Stimulated activated CD8-positive, alpha-beta memory T cell treated with anti-CD3 and anti-CD28 coated beads, Interleukin-15, amount 100 ng/mL, for 24 hours (primary cell): ENCODE measurements around the gene DNAH8.
"Not testable (repeated sequence)": the region's sequence is repeated elsewhere in the genome, so short reads cannot be mapped to it uniquely, and the experiment has no call there.

Source experiments
- DNase-seq: peaks from one replicate; pipeline ENCODE4 v3.0.0-alpha.2; 2020; ENCODE audit warnings: low read depth

DNAH8 gene

DNA sequence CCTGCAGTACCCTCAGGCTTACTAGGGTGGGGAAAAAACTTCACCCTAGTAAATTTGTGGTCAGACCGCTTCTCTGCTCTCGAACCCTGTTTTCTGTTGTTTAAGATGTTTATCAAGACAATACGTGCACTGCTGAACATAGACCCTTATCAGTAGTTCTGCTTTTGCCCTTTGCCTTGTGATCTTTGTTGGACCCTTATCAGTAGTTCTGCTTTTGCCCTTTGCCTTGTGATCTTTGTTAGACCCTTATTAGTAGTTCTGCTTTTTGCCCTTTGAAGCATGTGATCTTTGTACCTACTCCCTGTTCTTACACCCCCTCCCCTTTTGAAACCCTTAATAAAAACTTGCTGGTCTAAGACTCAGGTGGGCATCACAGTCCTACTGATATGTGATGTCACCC, 15.4 kb upstream of the DNAH8 start:
- DNase-seq = not testable (repeated sequence)

DNA sequence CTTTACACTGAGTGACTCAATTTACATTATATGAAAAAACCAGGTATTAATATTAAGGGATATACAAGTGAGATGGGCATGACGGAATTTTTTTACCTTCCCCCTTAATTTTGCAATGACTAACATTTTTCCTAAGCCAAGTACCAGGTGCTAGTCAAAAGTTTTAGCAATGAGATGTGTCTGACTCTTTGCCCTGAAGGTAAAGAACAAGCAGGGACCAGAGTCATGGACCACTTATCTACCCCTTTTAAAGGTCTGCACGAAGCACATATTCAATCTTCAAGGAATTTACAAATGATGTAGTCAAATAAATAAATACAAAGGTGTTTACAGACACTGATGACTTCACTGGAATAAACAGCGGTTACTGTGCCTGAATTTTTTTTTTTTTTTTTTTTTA, 13.6 kb upstream of the DNAH8 start:
- DNase-seq = no peak

DNA sequence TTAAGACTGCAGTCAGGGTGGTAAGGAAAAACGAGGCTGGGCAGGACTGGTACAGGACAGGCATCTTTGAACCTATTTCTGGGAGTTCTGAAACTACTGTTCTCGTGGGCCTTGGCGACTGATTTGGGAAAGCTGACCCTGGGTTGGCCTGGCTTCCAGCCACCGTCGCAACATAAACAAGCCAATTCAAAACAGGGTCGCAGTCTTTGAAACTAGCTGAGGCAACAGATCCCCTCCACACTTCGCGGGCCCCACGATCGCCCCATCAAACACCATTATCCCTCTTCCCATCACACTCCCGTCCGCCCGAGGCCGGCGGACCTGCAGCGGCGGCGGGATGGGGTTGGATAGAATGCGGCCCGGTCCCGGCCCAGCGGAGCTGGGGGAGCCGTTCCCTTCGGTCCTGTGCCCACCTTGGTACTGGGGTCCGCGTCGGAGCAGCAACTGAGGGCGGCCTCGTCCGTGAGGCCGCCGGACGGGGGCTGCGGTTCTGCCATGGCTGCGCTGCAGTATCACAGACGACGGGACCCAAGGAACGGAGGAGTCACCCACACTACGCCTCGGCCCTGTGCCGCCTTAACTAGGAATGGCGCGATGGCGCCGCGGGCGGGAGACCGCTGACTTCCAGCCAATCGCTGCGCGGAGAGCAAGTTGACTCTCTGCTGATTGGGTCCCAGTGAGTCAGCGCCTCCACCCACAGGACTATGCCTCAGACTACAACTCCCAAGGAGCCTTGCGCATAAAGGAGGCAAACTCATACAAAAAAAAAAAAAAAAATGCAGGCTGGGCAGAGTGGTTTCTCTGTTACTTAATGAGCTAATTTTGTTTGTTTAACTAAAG, 12.3 kb upstream of the DNAH8 start, which contains the start of gene GLO1:
Gene GLO1, minus strand, starts transcription at position 588 of the 840 bp plus-strand sequence. Its CDS starts 91 bp downstream, at position 497.
- peak; percentile 80 for DNase-seq

DNA sequence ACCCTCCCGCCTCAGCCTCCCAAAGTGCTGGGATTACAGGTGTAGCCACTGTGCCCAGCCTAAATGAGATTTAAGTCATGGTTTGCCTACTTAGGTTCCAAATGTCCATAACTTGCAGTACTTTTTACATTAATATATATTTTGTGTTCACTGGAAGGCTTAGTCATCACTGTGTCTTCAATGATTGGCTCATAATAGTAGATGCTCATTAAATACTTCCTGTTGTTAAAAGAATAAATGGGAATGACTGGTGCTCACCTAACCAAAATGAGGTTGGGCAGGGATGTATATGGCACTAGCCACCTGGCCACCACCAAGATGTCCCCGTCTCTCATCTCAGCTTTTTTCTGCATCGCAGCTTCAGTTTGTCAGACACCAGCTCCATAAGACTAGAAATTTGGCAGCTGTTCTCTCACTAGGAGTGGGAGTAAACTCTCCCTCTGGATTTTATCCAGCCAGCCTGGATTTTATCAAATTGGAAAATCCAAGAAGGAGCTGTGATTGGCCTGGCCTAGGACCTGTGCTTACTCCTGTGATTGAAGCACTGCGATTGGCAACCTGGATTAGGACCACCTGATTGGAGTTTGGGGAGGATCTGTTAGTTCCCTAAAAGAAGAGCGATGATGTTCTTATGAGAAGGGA, 11.0 kb upstream of the DNAH8 start:
- DNase-seq = no peak

DNA sequence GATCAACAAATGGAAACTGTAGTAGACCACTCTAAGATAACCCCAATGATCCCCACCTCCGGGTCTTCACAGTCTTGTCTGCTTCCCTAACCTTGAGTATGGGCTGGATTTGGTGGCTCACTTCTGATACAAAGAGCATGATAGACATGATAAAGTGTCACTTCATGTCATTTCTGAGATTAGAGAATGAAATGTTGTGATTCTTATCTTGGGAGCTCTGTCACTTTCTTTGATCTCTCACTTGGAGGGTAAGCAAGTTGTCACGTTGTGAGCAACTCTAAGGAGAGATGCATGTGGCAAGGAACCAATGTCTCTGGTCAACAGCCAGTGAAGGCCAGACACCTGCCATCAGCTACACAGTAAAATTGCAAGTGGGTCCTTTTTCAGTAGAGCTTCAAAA, 9.2 kb upstream of the DNAH8 start:
- no peak for DNase-seq

DNA sequence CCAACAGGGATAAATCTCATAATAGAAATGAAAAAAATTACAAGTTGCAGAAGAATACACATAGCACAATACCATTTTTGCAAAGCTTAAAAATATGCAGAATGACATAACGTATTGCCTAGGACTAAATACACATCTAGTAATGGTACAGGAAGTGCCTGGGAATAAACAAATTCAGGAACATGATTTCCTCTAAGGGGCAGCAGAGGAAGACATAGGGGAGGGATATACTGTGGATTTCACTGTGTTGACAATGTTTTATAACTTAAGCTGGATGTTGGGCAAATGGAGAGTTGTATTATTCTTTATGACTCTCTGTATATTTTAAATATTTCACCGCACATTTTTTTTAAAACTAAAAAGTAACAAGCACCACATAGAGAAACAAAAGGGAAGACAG, 6.6 kb upstream of the DNAH8 start:
- no peak for DNase-seq

DNA sequence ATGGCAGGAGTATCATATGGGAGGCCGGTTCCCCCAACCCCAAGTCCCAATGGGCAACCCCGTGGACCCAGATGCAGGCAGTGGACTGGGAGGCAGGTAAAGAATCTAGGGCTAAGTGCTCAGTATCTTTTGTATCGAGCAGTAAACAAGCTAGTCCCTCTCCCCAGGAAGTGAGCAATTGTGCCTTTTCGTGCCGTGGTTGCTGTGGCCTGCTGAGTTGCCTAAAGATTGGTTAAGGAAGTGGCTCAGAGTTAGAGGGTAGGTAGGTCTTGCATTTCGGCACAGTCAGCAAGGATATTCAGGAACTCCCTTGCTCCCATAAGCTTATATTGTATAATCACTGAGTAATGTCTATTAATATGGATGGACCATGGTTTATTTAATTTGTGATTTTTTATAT, 1.3 kb upstream of the DNAH8 start:
- no peak for DNase-seq

DNA sequence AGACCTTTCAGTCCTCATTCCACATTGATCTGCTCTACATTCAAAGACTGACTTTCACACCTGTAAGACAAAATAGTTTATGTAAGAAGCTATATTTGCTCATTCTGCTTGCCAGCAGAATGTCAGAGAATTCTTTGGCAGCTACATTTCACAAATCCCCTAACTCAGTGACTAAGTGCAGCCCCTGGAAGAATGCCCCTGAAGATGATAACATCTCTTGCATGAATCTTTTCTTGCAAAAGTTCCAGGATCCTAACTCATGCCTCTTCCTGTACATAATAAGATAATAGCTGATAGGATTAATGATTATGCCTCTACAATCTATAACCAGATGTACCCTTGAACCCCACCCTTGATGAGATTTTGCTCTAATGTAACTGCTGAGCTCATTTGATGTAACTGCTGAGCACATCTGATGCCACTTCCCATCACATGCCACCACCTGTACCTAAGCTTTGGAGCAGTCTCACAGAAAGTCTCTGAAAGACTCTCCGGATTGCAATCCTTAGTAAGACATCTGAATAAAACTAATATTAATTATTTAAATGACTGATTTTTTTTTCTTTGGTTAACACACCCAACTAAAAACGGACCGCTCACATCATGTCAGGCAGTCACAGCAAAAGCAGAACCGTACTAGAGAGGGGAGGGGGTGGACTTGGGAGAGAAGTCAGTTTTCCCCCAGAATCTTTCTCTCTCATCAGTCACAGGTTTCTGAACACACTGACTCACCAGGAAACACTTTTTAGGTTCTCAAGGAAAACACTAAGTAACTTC, 684 bp upstream of the DNAH8 start:
- DNase-seq = no peak

DNA sequence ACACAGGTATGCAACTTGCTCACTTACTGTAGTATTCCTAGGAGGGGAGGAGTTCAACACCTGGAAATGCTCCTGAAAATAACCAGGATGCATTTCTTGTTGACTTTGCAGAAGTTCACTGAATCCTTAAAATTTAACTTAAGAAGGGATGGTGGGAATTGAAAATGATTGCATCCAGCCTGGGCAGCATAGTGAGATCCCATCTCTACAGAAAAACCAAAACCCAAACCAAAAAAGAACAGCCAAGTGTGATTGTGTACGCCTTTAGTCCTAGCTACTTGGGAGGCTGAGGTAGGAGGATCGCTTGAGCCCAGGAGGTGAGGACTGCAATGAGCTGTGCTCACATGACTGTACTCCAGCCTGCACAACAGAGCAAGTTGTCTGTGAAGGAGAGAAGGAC, 1.7 kb downstream of the DNAH8 start:
- no peak for DNase-seq

DNA sequence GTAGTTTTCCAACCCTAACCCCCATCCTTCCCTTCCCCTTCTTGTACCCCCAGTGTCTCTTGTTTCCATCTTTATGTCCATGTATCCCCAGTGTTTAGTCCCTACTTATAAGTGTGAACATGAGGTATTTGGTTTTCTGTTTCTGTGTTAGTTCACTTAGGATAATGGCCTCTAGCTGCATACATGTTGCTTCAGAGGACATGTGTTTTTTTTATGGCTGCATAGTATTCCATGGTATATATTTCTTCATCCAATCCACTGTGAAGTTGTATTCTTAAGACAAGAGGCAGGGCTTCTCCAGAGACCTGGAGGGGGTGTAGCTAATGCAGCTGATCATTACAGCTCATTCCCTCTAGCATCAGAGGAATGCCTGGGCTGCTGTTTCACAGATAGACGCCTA, 4.2 kb downstream of the DNAH8 start:
- DNase-seq = no peak

DNA sequence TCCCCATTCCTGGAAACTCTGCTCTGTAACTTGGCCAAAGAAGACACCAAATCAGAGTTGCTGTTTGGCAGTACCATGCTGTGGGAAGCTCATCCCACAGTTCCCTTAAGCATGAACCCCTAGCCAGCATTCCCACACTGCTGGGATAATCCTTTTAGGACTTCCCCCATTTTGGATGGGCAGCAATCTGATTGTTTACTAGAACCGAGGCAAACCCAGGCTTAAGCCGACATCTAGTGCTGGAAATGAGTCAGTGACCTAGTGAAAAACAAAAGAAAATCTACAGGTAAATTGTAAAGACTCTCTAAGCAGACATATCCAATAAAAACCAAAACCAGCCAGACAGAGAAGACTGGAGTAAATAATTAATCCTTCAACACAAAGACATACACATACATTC, 5.2 kb downstream of the DNAH8 start:
- DNase-seq = no peak

DNA sequence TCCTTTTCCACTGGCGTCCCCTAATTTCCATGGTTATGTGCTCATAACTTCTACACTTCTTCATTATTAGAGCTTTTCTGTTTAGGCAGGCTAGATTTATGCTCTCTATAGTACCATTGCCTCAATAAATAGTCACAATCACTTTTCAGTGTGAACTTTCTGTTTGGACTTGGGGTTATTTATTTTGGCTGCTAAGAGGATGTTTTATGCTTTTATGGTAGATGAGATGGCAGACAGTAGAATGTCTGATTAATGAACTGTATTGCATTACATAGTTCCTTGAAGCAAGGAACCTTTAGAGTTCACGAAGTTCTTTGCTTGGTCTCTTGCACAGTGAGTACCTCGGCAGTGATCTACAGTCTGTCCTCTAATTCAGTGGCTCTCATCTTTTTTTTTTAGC, 6.9 kb downstream of the DNAH8 start:
- DNase-seq = no peak

DNA sequence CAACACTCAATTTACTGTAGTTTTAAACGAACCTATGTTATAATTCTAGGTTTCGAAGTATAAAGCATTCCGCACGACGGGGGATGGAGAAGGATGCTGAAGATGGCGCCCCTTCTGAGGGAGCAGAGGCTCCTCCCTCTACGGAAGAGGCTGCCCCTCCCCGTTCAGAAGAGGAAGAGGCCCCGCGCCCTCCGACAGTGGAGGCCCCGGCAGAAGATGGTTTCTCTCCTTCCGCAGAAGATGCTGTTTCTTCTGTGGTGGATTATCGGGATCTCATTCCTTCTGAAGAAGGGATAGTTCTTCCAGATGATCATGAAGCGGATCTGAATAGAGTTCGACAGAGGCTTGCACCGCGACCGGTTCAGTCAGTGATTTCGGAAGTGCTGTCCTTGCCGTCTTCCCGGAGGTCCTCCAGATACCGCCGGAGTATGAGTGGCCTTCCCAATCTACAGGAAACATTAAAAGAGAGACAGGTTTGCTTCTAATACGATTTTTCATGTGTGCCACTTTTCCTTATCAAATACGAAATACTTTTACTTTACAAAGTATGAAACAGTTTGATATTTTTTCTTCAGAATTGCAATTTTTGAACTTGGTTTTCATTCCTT, 7.7 kb downstream of the DNAH8 start:
- no peak for DNase-seq

DNA sequence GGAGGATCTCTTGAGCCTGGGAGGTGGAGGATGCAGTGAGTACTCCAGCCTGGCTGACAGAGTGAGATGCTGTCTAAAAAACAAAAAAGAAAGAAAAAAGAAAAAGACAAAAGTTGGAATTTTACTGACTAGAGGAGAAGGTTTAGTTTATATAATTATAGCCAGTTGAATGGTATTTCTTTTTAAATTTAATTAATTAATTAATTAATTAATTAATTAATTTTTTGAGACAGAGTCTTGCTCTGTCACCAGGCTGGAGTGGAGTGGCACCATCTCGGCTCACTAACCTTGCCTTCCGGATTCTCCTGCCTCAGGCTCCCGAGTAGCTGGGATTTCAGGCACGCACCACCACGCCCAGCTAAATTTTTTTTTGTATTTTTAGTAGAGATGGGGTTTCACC, 8.7 kb downstream of the DNAH8 start:
- DNase-seq = no peak

DNA sequence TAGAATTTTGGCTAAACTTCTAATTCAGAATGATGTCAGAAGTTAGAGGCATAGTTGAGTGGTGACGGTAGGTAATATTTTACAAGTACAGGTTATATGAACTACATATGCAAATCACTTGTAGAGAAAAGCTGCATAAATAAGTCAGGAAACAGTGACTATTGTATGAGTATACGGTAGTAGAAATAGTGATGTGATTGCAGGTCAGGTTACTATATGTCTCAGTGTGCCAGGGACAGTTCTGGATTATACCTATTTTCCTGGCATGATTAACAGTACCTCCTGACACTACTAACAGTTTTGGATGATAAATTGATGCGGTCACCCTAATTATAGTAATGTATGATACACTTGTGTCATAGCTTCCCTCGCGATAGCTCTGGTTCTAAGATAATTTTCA, 9.2 kb downstream of the DNAH8 start:
- DNase-seq = no peak

DNA sequence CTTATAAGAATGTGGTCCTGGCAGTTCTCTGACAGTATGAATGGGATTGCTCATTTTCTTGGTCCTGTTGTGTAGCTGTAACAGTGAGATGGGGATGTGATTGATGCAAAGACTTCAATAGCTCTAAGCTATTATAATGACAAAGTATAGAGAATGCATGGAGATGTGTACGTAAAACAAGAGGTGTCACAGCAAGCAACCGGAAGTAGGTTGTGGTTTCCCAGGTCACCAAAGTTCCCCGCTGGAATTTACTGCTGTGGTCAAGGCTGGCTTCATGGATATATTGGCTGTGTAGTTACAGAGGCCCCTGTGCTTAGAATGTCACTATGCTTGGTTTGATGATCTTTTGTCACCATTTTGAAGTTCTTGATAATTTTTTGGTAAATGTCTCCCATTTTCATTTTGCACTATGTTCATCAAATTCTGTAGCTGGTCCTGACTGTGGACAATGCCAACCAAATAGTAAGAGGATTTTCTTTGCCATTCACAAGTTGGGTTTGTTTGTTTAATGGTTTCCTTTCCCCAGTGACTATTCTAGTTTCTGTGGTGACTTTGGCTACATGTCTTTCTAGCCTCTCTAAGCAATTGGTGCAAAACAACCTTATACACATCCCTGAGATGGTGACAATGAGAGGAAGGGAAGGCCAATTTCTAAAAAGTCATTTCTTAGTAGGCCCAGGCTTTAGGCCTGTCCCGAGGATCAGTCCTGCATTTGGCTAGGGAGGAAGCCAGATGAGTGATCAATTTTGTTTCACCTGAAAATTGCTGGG, 10.5 kb downstream of the DNAH8 start:
- no peak for DNase-seq

DNA sequence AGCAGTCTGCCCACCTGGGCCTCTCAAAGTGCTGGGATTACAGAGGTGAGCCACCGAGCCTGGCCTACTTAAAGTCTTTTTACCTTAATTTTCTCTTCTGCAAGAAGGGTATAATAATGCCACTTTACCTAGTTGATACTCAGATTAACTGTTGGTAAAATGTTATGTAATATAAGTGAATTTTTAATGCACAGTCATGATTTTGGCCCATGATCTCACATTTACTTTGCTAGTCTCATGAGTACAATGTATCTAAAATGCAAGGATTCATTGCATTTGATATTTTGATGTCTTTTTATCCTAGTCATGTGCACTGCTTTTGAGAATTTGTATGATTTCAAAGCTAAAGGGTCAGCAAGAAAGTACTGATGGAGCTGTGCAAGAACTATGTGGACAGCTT, 13.1 kb downstream of the DNAH8 start:
- no peak for DNase-seq

DNA sequence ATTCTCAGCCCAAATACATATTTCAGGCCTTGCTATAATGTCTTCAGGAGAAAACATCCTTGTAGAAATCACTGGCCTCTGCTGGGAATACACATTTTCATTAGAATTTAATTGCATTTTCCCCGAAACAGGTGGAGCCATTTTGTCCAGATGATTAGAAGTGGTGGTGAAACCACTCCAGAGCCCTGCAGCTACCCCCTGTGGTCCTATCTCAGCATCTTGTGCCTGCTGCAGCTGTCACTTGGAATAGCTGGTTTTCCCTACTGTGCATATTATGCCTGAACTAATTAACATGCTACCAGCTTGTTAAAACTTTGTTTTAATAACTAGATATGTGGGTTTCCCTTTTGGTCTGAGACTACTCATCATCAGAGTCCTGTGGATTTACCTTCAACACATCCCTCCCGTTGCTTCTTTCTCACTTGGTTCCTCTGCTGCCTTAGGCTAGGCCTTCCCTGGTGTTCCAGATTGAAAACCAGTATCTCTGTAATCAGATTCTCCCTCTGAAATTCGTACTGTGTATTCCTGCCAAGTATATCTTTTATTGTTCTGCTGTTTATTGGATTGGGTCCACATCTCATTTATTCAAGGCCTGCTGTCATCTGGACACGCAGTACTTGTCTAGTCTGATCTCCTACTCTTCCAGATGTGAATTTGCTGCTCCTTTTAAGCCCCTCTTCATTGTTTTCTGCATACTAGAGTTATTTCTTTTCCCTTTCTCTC, 15.2 kb downstream of the DNAH8 start:
- no peak for DNase-seq

DNA sequence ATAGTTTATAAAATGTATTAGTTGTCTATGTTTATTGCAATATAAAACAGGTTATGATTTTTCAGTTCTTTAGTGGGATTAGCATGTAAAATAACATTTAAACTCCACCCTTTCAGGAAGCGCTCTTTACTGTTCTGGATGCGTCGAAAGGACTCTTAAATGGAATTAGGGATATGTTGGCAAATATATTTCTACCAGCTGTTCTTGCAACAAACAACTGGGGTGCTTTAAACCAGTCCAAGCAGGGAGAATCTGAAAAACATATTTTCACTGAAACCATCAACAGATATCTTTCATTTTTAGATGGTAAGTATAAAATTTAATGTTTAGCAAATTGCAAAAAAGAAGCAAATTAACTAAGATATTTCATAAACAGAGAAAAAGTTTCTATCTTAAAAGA, 21.8 kb downstream of the DNAH8 start:
- DNase-seq = no peak

DNA sequence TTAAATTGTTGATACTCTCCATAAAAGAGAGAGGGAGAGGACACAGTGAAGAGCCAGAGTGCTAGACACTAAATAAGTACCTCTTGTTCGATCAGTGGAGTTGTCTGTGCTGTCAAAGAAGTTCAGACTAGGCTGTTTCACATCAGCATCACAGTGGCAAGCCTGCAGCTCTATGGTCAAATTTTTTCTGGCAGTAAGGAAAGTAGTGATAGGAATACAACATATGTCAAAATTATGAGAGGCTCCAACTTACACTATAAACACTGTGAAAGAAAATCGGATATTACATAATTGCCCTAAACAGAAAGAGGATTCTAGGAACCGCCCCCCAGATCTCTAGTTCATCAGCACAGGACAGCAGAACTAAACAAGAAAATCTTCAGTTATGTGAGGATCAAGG, 23.1 kb downstream of the DNAH8 start:
- DNase-seq = no peak

DNA sequence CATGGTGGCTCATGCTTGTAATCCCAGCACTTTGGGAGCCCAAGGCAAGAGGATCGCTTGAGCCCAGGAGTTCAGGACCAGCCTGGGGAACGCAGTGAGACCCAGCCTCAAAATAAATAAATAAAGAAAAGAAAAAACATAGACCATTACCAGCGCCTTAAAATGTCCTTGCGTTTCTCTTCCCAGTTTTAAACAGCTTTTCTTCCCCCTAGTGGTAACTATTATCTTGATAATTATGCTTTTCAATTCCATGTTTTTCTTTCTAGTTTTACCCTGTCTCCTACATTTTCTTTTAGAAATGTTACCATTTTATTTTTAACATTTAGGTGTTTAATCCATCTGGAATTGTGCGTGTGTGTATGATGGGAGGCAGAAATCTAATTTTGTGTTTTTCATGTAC, 24.4 kb downstream of the DNAH8 start:
- no peak for DNase-seq
